IPS-18a (cell line): ENCODE data around the gene ACER3.

ENCODE experiments used
- H3K27ac ChIP-seq: one replicate; pipeline ENCODE4 v1.5.1; 2013; ENCODE audit warnings: low read length
- H3K27me3 ChIP-seq: one replicate; pipeline ENCODE4 v1.6.1; 2013; ENCODE audit warnings: mild to moderate bottlenecking, low read length; ENCODE audit not compliant: control insufficient read depth, insufficient read depth
- H3K36me3 ChIP-seq: one replicate; pipeline ENCODE4 v1.6.1; 2013; ENCODE audit warnings: low read depth, low read length; ENCODE audit not compliant: control insufficient read depth
- H3K4me1 ChIP-seq: one replicate; pipeline ENCODE4 v1.6.1; 2013; ENCODE audit warnings: low read depth, low read length; ENCODE audit not compliant: control insufficient read depth
- H3K4me3 ChIP-seq: one replicate; pipeline ENCODE4 v1.5.1; 2013; ENCODE audit warnings: low read length
- H3K9ac ChIP-seq: one replicate; pipeline ENCODE4 v1.6.1; 2013; ENCODE audit warnings: mild to moderate bottlenecking, low read length, moderate library complexity
- H3K9me3 ChIP-seq: one replicate; pipeline ENCODE4 v1.6.1; 2013; ENCODE audit warnings: low read depth, low read length; ENCODE audit not compliant: control insufficient read depth

Gene ACER3

GRCh38 chr11:76837696-76838677 is 22.7 kb upstream of the ACER3 start:
- Histone ChIP-seq H3K4me1 (no peaks in the 10 kb centered on the region), H3K4me3 (no peak overlapping the region), H3K27ac (no peak overlapping the region), H3K27me3 (no peaks in the 10 kb centered on the region), H3K9ac (no peak overlapping the region), H3K9me3 (no peaks in the 10 kb centered on the region), H3K36me3 (no peaks in the 10 kb centered on the region)

- Histone ChIP-seq H3K27me3 (no peaks in the 10 kb centered on the region), H3K4me3 (no peak overlapping the region), H3K9ac (no peak overlapping the region), H3K4me1 (no peaks in the 10 kb centered on the region), H3K36me3 (no peaks in the 10 kb centered on the region), H3K9me3 (no peaks in the 10 kb centered on the region), H3K27ac (no peak overlapping the region)
Measured at GRCh38 chr11:76838678-76839068, 22.0 kb upstream of the ACER3 start.

DNA sequence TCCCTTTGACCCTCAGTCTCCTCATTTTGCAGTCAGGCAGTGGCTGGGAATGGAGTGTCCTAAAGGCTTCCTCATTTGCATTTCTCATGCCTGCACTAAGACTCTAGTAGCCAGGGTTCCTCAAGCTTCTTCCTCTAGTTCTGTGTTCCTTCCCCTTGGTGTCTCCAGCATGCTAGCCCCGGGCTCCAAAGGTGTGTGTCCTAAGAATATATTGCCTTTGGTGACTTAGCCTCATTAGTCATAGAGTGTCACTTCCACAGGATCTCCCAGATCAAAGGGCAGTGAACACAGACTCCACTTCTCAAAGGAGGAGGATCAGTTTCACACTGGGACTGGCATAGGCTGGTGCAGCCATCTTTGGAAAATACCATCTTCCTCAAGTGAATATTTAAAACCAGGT is 21.4 kb upstream of the ACER3 start:
- H3K27me3 ChIP-seq = no peaks in the 10 kb centered on the region
- no peak overlapping the region for H3K27ac ChIP-seq
- no peak overlapping the region for H3K4me3 ChIP-seq
- H3K9me3 ChIP-seq = no peaks in the 10 kb centered on the region
- no peaks in the 10 kb centered on the region for H3K4me1 ChIP-seq
- no peak overlapping the region for H3K9ac ChIP-seq
- H3K36me3 ChIP-seq = no peaks in the 10 kb centered on the region

DNA sequence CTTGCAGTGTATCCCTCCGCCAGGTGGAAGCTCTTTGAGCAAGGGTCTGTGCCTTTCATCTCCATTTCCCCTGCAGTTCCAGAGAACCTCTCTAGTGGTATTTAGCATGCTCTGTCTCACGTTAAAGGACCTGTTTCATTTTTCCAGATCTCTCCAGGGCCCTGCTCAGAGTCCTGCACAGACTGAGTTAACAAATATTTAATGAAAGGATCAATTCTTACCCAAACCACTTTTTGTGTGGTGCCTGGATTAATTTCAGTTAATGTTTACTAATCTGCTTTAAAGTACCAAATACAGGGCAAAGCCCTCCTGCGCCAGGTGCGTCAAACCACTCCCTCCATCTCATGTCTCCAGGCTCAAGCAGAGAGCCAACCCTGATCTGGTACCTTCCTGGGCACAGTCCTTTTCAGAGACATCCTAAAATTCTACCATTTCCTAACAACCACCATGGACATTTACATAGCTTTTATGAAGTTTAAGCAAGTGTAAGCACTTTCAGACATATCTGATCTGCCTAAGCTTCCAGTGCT is 18.7 kb upstream of the ACER3 start:
- Histone ChIP-seq H3K9ac (no peak overlapping the region), H3K27me3 (no peaks in the 10 kb centered on the region), H3K9me3 (no peaks in the 10 kb centered on the region), H3K4me3 (no peak overlapping the region), H3K27ac (no peak overlapping the region), H3K4me1 (no peaks in the 10 kb centered on the region), H3K36me3 (no peaks in the 10 kb centered on the region)

GRCh38 chr11:76843907-76844306 is 16.8 kb upstream of the ACER3 start:
- H3K36me3 ChIP-seq = no peaks in the 10 kb centered on the region
- H3K27ac ChIP-seq = no peak overlapping the region
- H3K4me1 ChIP-seq = no peaks in the 10 kb centered on the region
- no peak overlapping the region for H3K4me3 ChIP-seq
- no peak overlapping the region for H3K9ac ChIP-seq
- no peaks in the 10 kb centered on the region for H3K27me3 ChIP-seq
- H3K9me3 ChIP-seq = no peaks in the 10 kb centered on the region

- Histone ChIP-seq H3K9me3 (no peaks in the 10 kb centered on the region), H3K27ac (no peak overlapping the region), H3K36me3 (no peaks in the 10 kb centered on the region), H3K4me3 (no peak overlapping the region), H3K4me1 (no peaks in the 10 kb centered on the region), H3K27me3 (no peaks in the 10 kb centered on the region), H3K9ac (no peak overlapping the region)
Measured at GRCh38 chr11:76844511-76844910, 16.2 kb upstream of the ACER3 start.

DNA sequence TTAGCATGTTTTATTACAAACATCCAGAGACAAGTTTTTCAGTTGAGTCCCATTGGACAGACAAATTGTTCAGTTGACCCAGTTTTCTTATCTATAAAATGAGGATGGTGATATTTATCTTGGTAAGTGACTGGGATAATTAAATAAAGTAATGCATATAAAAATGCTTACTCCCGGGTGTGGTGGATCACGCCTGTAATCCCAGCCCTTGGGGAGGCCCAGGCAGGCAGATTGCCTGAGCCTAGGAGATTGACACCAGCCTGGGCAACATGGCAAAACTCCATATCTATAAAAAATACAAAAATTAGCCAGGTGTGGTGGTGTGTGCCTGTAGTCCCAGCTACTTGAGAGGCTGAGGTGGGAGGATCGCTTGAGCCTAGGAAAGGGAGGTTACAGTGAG is 15.6 kb upstream of the ACER3 start:
- Histone ChIP-seq H3K9me3 (no peaks in the 10 kb centered on the region), H3K27me3 (no peaks in the 10 kb centered on the region), H3K27ac (no peak overlapping the region), H3K9ac (no peak overlapping the region), H3K36me3 (no peaks in the 10 kb centered on the region), H3K4me3 (no peak overlapping the region), H3K4me1 (no peaks in the 10 kb centered on the region)

DNA sequence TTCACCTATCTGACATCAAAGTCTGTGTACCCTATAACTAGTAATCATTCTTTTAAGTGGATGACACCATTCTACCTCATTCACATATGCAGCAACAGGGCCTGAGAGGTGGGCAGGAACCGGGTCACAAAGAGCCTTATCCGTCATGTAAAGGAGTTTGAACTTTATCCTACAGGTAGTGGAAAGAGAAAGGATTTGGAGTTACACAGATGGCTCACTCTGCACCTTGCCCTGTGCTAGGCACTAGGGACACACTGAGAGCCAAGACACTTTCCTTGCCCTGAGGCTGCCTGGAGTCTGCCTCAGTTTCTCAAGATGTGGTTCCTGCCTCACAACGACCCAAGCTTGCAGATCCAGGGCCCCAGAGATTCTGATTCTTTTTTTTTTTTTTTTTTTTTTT is 14.3 kb upstream of the ACER3 start:
- Histone ChIP-seq H3K4me3 (no peak overlapping the region), H3K4me1 (no peaks in the 10 kb centered on the region), H3K9me3 (no peaks in the 10 kb centered on the region), H3K27ac (no peak overlapping the region), H3K9ac (no peak overlapping the region), H3K36me3 (no peaks in the 10 kb centered on the region), H3K27me3 (no peaks in the 10 kb centered on the region)

DNA sequence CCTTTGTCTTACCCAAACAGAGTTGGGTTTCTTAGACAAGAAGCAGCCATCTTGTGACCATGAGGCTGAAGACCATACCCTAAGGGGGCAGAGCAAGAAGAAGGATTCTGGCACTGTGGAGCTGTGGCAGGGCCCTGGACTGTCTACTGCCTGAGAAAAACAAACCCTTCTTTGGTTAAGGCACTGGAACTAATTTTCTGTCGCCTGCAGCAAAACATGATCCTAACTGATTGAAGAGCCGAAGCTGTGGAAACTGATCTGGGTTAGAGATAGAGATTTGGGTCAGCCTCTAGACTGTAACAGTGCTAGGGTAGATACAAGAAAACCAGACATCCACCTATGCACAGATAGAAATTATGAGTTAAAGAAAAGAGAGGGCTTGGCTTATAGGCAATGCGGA is 11.3 kb upstream of the ACER3 start:
- no peak overlapping the region for H3K9ac ChIP-seq
- H3K27me3 ChIP-seq = no peaks in the 10 kb centered on the region
- H3K4me3 ChIP-seq = no peak overlapping the region
- H3K9me3 ChIP-seq = no peaks in the 10 kb centered on the region
- no peaks in the 10 kb centered on the region for H3K36me3 ChIP-seq
- H3K27ac ChIP-seq = no peak overlapping the region
- H3K4me1 ChIP-seq = no peaks in the 10 kb centered on the region

DNA sequence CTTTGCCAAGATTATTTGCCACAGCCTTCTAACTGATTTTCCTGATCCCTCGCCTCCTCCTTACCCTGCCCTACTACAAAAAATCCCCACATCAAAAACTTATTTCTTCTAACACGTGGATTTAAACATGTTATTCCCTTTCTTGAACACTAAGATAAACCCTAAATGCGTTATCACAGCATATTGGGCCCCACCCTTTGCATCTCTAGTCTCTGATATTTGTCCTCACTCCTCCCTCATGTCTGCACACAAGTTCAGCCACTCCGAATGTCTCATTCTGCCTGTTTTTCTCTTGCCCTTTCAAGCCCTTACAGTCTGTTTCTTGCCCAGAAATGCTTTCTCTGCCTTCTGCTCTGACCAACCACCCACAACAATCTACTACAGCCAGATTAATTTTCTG is 10.6 kb upstream of the ACER3 start:
- Histone ChIP-seq H3K4me3 (no peak overlapping the region), H3K36me3 (no peaks in the 10 kb centered on the region), H3K27me3 (no peaks in the 10 kb centered on the region), H3K9me3 (no peaks in the 10 kb centered on the region), H3K9ac (no peak overlapping the region), H3K4me1 (no peaks in the 10 kb centered on the region), H3K27ac (no peak overlapping the region)

DNA sequence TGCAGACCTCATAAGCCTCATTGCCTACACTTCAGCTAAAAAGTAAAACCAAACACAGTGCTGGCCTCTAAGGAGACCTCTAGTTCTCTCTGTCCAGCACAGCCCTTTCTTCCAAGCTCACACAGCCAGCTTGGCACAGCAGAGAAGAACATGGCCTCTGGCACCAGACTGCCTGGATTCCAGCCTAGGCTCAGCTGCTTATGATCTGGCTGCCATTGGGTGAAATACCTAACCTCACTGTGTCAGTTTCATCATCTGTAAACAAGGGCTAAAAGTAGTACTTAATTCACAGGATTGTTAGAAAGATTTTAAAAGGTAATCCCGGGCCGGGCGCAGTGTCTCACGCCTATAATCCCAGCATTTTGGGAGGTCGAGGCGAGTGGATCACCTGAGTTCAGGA is 9.9 kb upstream of the ACER3 start:
- no peaks in the 10 kb centered on the region for H3K27me3 ChIP-seq
- no peak overlapping the region for H3K9ac ChIP-seq
- H3K4me3 ChIP-seq = no peak overlapping the region
- H3K36me3 ChIP-seq = no peaks in the 10 kb centered on the region
- H3K27ac ChIP-seq = no peak overlapping the region
- no peaks in the 10 kb centered on the region for H3K4me1 ChIP-seq
- no peaks in the 10 kb centered on the region for H3K9me3 ChIP-seq

DNA sequence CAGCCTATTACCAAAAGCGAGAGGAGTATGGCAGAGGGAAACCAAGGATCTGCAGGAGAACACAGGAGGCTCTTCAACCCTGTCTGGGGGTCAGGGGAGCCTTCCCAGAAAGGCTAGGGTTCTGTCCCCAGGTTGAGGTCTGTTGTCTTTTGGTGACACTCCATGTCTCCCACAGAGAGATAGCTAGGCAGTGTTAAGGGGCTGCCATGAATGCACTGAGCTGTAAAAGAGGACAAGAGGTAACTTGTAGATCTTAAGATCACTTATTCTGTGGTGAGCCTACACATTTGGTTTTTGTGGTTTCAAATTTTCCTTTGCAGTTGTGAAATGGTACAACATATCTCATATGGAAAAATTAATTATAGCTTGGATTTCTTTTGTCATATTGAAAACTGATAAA is 6.0 kb upstream of the ACER3 start:
- no peaks in the 10 kb centered on the region for H3K4me1 ChIP-seq
- H3K36me3 ChIP-seq = no peaks in the 10 kb centered on the region
- H3K9me3 ChIP-seq = no peaks in the 10 kb centered on the region
- no peak overlapping the region for H3K4me3 ChIP-seq
- no peaks in the 10 kb centered on the region for H3K27me3 ChIP-seq
- no peak overlapping the region for H3K27ac ChIP-seq
- H3K9ac ChIP-seq = no peak overlapping the region
